ENCODE results near the gene RECQL5.

- TF ChIP-seq POLR2AphosphoS5 (IDR thresholded peaks at IDR 0.05; ENCODE audit: low read depth, low read length) (no peak), EP300 (IDR thresholded peaks at IDR 0.05; ENCODE audit: borderline replicate concordance in 1 of 2, low read depth in 2 of 2, low read length in 2 of 2) (no peak), EZH2 (IDR thresholded peaks at IDR 0.05; ENCODE audit: low read depth, low read length, severe bottlenecking) (no peak), SIRT6 (IDR thresholded peaks at IDR 0.05; ENCODE audit: low read length) (no peak), CTCF (IDR thresholded peaks at IDR 0.05; ENCODE audit: control extremely low read depth in 1 of 3, insufficient read depth in 1 of 3, low read depth in 1 of 3, low read length in 3 of 3) (no peak), CHD2 (IDR thresholded peaks at IDR 0.05; ENCODE audit: low read length) (no peak), POLR2A (IDR thresholded peaks at IDR 0.05; ENCODE audit: control extremely low read depth in 1 of 2, low read depth in 2 of 2, low read length in 2 of 2) (no peak), TBP (IDR thresholded peaks at IDR 0.05; ENCODE audit: low read depth, low read length) (no peak)
Measured at GRCh38 chr17:75612906-75613626, 53.9 kb downstream of the RECQL5 start.

Measured in H1 (cell line).